H9 (cell line): ENCODE results near the gene KRT12. TPM values are rescaled to one million over a fixed set of nuclear protein-coding genes. Genes with fewer than 3 reads are reported as not detected.

Experiments
- DNase-seq: peaks from one replicate; pipeline ENCODE4 v3.0.0-alpha.2; 2017
- H2AFZ ChIP-seq: one replicate; pipeline ENCODE4 v1.6.1; 2013; ENCODE audit warnings: mild to moderate bottlenecking, low read length, control low read depth, moderate library complexity
- H2AK5ac ChIP-seq: 2 replicates; pipeline ENCODE4 v1.6.1; 2013; ENCODE audit warnings: low read length, control low read depth, mixed read lengths; ENCODE audit not compliant: insufficient read length
- H2BK120ac ChIP-seq: one replicate; pipeline ENCODE4 v1.6.1; 2013; ENCODE audit warnings: low read depth, mild to moderate bottlenecking, low read length, control low read depth, inconsistent platforms; ENCODE audit not compliant: poor library complexity, severe bottlenecking
- H2BK12ac ChIP-seq: 2 replicates; pipeline ENCODE4 v1.6.1; 2013; ENCODE audit warnings: low read length, control low read depth, mixed read lengths, low read depth; ENCODE audit not compliant: insufficient read length
- H2BK15ac ChIP-seq: 2 replicates; pipeline ENCODE4 v1.6.1; 2013; ENCODE audit warnings: low read depth, low read length, control low read depth
- H2BK20ac ChIP-seq: one replicate; pipeline ENCODE4 v1.6.1; 2013; ENCODE audit warnings: low read depth, mild to moderate bottlenecking, low read length, control low read depth, inconsistent platforms; ENCODE audit not compliant: poor library complexity, severe bottlenecking
- H2BK5ac ChIP-seq: 2 replicates; pipeline ENCODE4 v1.6.1; 2013; ENCODE audit warnings: low read length, control low read depth, mixed read lengths; ENCODE audit not compliant: insufficient read length
- H3K14ac ChIP-seq: 2 replicates; pipeline ENCODE4 v1.6.1; 2013; ENCODE audit warnings: low read length, control low read depth; ENCODE audit not compliant: insufficient read depth
- H3K18ac ChIP-seq: 2 replicates; pipeline ENCODE4 v1.6.1; 2013; ENCODE audit warnings: low read depth, mild to moderate bottlenecking, mixed read lengths, low read length, control low read depth; ENCODE audit not compliant: insufficient read length
- H3K23ac ChIP-seq: 2 replicates; pipeline ENCODE4 v1.6.1; 2013; ENCODE audit warnings: low read length, control low read depth, mixed read lengths, low read depth; ENCODE audit not compliant: insufficient read length
- H3K23me2 ChIP-seq: 2 replicates; pipeline ENCODE4 v1.6.1; 2013; ENCODE audit warnings: low read depth, mild to moderate bottlenecking, mixed read lengths, low read length, control low read depth; ENCODE audit not compliant: insufficient read length, poor library complexity, severe bottlenecking
- H3K27ac ChIP-seq: 2 replicates; pipeline ENCODE4 v1.5.1; 2013; ENCODE audit warnings: low read length, control low read depth, mixed read lengths, low read depth; ENCODE audit not compliant: insufficient read length
- H3K27me3 ChIP-seq: 2 replicates; pipeline ENCODE4 v1.6.1; 2013; ENCODE audit warnings: low read length, control low read depth, inconsistent platforms; ENCODE audit not compliant: insufficient read depth
- H3K4ac ChIP-seq: 2 replicates; pipeline ENCODE4 v1.6.1; 2013; ENCODE audit warnings: low read depth, mild to moderate bottlenecking, control low read depth, inconsistent platforms, low read length, moderate library complexity
- H3K4me1 ChIP-seq: 2 replicates; pipeline ENCODE4 v1.6.1; 2013; ENCODE audit warnings: low read length, control low read depth, inconsistent platforms; ENCODE audit not compliant: insufficient read depth
- H3K4me2 ChIP-seq: 2 replicates; pipeline ENCODE4 v1.6.1; 2013; ENCODE audit warnings: low read length, control low read depth, mixed read lengths; ENCODE audit not compliant: insufficient read length, insufficient read depth
- H3K56ac ChIP-seq: 2 replicates; pipeline ENCODE4 v1.6.1; 2013; ENCODE audit warnings: low read depth, mild to moderate bottlenecking, mixed read lengths, low read length, control low read depth; ENCODE audit not compliant: insufficient read length
- H3K79me1 ChIP-seq: 2 replicates; pipeline ENCODE4 v1.6.1; 2013; ENCODE audit warnings: low read depth, mild to moderate bottlenecking, moderate library complexity, low read length, control low read depth, inconsistent platforms; ENCODE audit not compliant: insufficient read depth, poor library complexity, severe bottlenecking
- H3K79me2 ChIP-seq: 2 replicates; pipeline ENCODE4 v1.6.1; 2013; ENCODE audit warnings: low read length, control low read depth, inconsistent platforms; ENCODE audit not compliant: insufficient read depth
- H3K9ac ChIP-seq: 2 replicates; pipeline ENCODE4 v1.6.1; 2013; ENCODE audit warnings: low read length, control low read depth, mixed read lengths; ENCODE audit not compliant: insufficient read length; ENCODE audit errors: extremely low read depth
- H3K9me3 ChIP-seq: one replicate; pipeline ENCODE4 v1.6.1; 2013; ENCODE audit warnings: low read depth, low read length, inconsistent platforms; ENCODE audit not compliant: control insufficient read depth
- H3T11ph ChIP-seq: one replicate; pipeline ENCODE4 v1.6.1; 2013; ENCODE audit warnings: mild to moderate bottlenecking, low read length, control low read depth, inconsistent platforms
- H4K20me1 ChIP-seq: one replicate; pipeline ENCODE4 v1.6.1; 2013; ENCODE audit not compliant: control insufficient read depth, insufficient read length, insufficient read depth
- H4K5ac ChIP-seq: 2 replicates; pipeline ENCODE4 v1.6.1; 2013; ENCODE audit warnings: low read depth, mild to moderate bottlenecking, mixed read lengths, low read length, control low read depth; ENCODE audit not compliant: insufficient read length
- H4K8ac ChIP-seq: replicated peaks from 2 replicates; pipeline ENCODE4 v1.6.1; 2013; ENCODE audit warnings: low read length, control low read depth, mixed read lengths, low read depth; ENCODE audit not compliant: insufficient read length
- H4K91ac ChIP-seq: 2 replicates; pipeline ENCODE4 v1.6.1; 2013; ENCODE audit warnings: low read depth, mild to moderate bottlenecking, moderate library complexity, mixed read lengths, low read length, control low read depth; ENCODE audit not compliant: insufficient read length
- H3K27ac Mint-ChIP-seq, 3 experiments: 2 replicates in 2 of 3; 3 replicates in 1 of 3; pipeline ENCODE4 v1.8.0; 2020 to 2021; ENCODE audit warnings: mixed read lengths in 3 of 3, mild to moderate bottlenecking in 1 of 3, moderate library complexity in 1 of 3
- H3K27me3 Mint-ChIP-seq: 2 replicates; pipeline ENCODE4 v1.8.0; 2021; ENCODE audit warnings: low read depth, mild to moderate bottlenecking, moderate library complexity, mixed read lengths
- H3K36me3 Mint-ChIP-seq, 3 experiments: 2 replicates in 2 of 3; 3 replicates in 1 of 3; pipeline ENCODE4 v1.8.0; 2020 to 2021; ENCODE audit warnings: low read depth in 3 of 3, mixed read lengths in 3 of 3; ENCODE audit not compliant: insufficient read depth in 1 of 3
- H3K4me1 Mint-ChIP-seq, 2 experiments: 2 replicates each; pipeline ENCODE4 v1.8.0; 2020; ENCODE audit warnings: mixed read lengths in 2 of 2
- H3K4me3 Mint-ChIP-seq, 2 experiments: 2 replicates in 1 of 2; 3 replicates in 1 of 2; pipeline ENCODE4 v1.8.0; 2020 to 2021; ENCODE audit warnings: mild to moderate bottlenecking in 2 of 2, mixed read lengths in 2 of 2, moderate library complexity in 1 of 2
- H3K9me3 Mint-ChIP-seq, 2 experiments: 2 replicates in 1 of 2; 3 replicates in 1 of 2; pipeline ENCODE4 v1.8.0; 2020; ENCODE audit warnings: mild to moderate bottlenecking in 2 of 2, mixed read lengths in 2 of 2, moderate library complexity in 1 of 2
- CTCF ChIP-seq: fragments of 200-600 bp; sonication (generic); conservative IDR thresholded peaks from 3 replicates; pipeline ENCODE4 v1.8.0; 2021; ENCODE audit warnings: antibody characterized with exemption, mild to moderate bottlenecking
- WGBS: extraction: QIAGEN DNeasy Blood & Tissue Kit; methylation state at CpG from one replicate; pipeline ENCODE4 v1.1.7; 2013; ENCODE audit warnings: missing lambda C conversion rate, low lambda C conversion rate, mixed read lengths; ENCODE audit not compliant: insufficient read length; ENCODE audit errors: extremely low coverage; 5-methylcytosine and 5-hydroxymethylcytosine counted together
- total RNA-seq: library from RNA; stranded (reverse); gene quantifications from 2 replicates; pipeline ENCODE4 v1.2.1, GENCODE V29; 2021

The KRT12 gene
- total RNA-seq, 1 experiment from 2014 or later = not detected

GRCh38 chr17:40864661-40865390 is 2.2 kb downstream of the KRT12 start:
- H2BK12ac ChIP-seq = no peak overlapping the region
- no peaks in the 10 kb centered on the region for H3K9me3 Mint-ChIP-seq
- no peaks in the 10 kb centered on the region for H3K23me2 ChIP-seq
- H3K9ac ChIP-seq = no peak overlapping the region
- H2BK15ac ChIP-seq = no peak overlapping the region
- H3K56ac ChIP-seq = no peak overlapping the region
- H4K5ac ChIP-seq = no peak overlapping the region
- H3K36me3 Mint-ChIP-seq = no peaks in the 10 kb centered on the region
- H3K23ac ChIP-seq = no peak overlapping the region
- no peak overlapping the region for H3K18ac ChIP-seq
- no peaks in the 10 kb centered on the region for H3K79me1 ChIP-seq
- H2BK5ac ChIP-seq = no peak overlapping the region
- no peaks in the 10 kb centered on the region for H4K20me1 ChIP-seq
- no peak overlapping the region for H3K4me3 Mint-ChIP-seq
- H3K4me1 ChIP-seq = no peaks in the 10 kb centered on the region
- WGBS = no CpG with 5 or more reads among the region's 14 CpGs
- no peaks in the 10 kb centered on the region for H3K27me3 ChIP-seq
- H4K91ac ChIP-seq = no peak overlapping the region
- no peak for DNase-seq
- H2AFZ ChIP-seq = no peak overlapping the region
- no peak overlapping the region for H2BK20ac ChIP-seq
- H3K4me1 Mint-ChIP-seq = peaks cover 4 to 12% of the 10 kb centered on the region in 2 experiments
- H3K27ac Mint-ChIP-seq = no peak overlapping the region
- no peaks in the 10 kb centered on the region for H3K79me2 ChIP-seq
- peaks cover 11% of the 10 kb centered on the region for H3K27me3 Mint-ChIP-seq
- H2BK120ac ChIP-seq = no peak overlapping the region
- no peak overlapping the region for H3K14ac ChIP-seq
- no peak overlapping the region for H3K4me2 ChIP-seq
- no peaks in the 10 kb centered on the region for H3K9me3 ChIP-seq
- H2AK5ac ChIP-seq = no peak overlapping the region
- H3T11ph ChIP-seq = no peak overlapping the region
- H4K8ac ChIP-seq = no peak overlapping the region
- H3K4ac ChIP-seq = no peak overlapping the region
- no peak overlapping the region for H3K27ac ChIP-seq
- TF ChIP-seq CTCF = no peak
